ENCODE measurements around the gene AP1S1.

The AP1S1 gene

GRCh38 chr7:101156866-101157589 lies 2.8 kb downstream of the AP1S1 start:
- Histone ChIP-seq H3K4me3 (ENCODE audit: low read depth in 1 of 2, low read length in 1 of 2) (no peak overlapping the region), H3K36me3 (no peaks in the 10 kb centered on the region), H3K27ac (no peak overlapping the region), H3K4me1 (ENCODE audit: control insufficient read depth in 1 of 2, insufficient read depth in 1 of 2, low read depth in 1 of 2, low read length in 1 of 2) (peaks cover 3 to 14% of the 10 kb centered on the region in 2 experiments), H3K9me3 (no peaks in the 10 kb centered on the region), H3K27me3 (peaks cover 59% of the 10 kb centered on the region)
- TF ChIP-seq CTCF (IDR thresholded peaks at IDR 0.05) = no peak

DNA sequence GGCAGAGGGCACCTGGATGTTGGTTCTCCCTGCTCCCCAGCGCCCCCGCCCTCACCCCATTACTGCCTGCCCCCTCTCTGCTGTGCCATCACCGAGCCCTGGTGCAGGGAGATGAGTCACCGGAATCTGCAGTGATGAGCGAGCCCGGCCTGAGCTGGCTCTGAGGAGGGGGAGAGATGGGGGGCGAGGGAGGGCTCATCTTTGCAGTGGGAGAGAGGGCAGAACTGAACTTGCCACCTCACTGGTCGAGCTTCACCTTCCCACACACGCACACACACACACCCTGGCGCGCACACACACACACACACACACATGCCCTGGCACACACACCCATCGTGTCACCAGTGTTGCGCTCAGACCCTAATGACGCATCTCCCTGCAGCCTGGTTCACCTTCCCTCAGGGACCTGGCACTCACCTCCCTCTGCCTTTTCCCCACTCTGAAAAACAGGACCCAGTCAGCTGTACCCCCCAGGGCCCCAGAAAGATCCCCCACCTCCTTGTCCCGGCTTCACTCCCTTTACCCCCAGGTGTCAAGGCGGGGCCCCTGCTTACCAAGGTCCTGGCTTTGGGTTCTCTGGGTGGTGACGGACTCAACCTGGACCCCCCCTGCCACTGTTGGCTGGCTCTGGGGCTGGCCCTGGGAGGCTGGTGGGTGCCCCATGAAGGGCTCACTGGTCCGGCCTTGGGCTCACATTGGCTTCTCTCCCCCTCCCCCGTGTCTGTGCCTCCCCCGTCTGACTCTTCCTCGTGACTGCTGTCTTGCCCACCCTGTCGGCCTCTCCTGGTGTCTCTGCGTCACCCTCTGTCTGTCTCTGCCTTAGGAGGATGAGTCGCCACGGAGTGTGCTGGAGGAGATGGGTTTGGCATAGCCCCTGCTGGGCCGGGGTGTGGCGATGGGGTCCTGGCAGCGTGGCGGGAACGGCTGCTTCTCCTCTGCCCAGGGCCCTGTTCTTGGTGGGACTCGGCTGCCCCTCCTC lies 5.7 kb downstream of the AP1S1 start:
- no peak for TF ChIP-seq CTCF (IDR thresholded peaks at IDR 0.05)
- Histone ChIP-seq H3K4me1 (ENCODE audit: control insufficient read depth in 1 of 2, insufficient read depth in 1 of 2, low read depth in 1 of 2, low read length in 1 of 2) (peaks cover 0 to 17% of the 10 kb centered on the region in 2 experiments), H3K4me3 (ENCODE audit: low read depth in 1 of 2, low read length in 1 of 2) (no peak overlapping the region), H3K9me3 (no peaks in the 10 kb centered on the region), H3K27ac (no peak overlapping the region), H3K36me3 (no peaks in the 10 kb centered on the region), H3K27me3 (peaks cover 60% of the 10 kb centered on the region)

DNA sequence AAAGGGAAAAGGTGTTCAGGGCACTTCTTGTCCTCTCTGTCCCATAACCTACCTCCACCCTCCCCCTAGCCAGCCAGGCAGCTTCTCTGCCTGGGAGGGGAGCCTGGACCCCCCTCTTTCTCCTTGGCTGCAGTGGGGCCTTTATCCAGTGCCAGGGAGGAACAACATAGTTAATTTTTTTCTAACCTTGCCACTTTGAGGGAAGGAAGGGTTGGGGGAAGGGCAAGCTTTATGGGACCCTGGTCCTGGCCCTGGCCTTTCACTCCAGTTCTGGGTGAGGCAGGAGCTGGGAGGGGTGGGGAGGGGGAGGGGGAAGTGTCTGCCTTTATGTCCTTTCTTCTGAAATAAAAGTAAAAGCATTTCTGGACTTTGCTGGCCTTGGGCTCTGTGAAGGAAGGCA lies 6.6 kb downstream of the AP1S1 start:
- Histone ChIP-seq H3K4me3 (ENCODE audit: low read depth in 1 of 2, low read length in 1 of 2) (no peak overlapping the region), H3K27me3 (peaks cover 61% of the 10 kb centered on the region)
- TF ChIP-seq CTCF (IDR thresholded peaks at IDR 0.05) = no peak

DNA sequence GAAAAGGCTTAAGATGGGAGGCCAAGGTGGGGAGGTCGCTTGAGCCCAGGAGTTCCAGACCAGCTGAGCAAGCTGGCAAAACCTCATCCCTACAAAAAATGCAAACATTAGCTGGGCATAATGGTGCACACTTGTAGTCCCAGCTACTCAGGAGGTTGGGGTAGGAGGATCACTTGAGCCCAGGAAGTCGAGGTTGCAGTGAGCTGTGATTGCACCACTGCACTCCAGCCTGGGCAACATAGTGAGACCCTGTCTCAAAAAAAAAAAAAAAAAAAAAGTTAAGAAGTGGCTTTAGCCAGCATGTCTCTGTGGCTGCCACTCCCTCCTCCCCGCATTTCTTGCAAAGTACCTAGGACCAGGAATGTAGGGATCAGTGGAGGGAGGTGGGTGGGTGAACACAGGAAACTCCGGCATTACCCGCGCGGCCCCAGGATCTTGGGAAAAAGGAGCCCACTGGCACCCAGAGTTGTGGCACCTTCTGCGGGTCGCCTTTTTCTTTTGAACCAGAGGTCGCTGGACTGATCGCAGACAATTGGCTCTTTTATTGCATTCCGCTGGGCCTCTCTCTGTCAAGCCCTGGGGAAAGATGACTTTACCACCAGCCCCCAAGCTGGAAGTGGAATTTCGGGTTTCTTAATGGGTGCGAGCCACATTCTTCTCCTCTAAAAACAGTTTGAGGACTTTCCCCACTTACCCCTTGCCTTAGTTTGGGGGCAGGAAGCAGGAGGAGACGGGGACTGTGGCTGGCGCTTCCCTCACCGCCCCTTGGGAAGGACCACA lies 7.6 kb downstream of the AP1S1 start:
- Histone ChIP-seq H3K4me1 (ENCODE audit: control insufficient read depth in 1 of 2, insufficient read depth in 1 of 2, low read depth in 1 of 2, low read length in 1 of 2) (peaks cover 5 to 26% of the 10 kb centered on the region in 2 experiments), H3K9me3 (no peaks in the 10 kb centered on the region), H3K4me3 (ENCODE audit: low read depth in 1 of 2, low read length in 1 of 2) (no peak overlapping the region), H3K36me3 (no peaks in the 10 kb centered on the region), H3K27ac (no peak overlapping the region), H3K27me3 (peaks cover 70% of the 10 kb centered on the region)
- no peak for TF ChIP-seq CTCF (IDR thresholded peaks at IDR 0.05)

More for the DNA sequence above, 6.6 kb downstream of the AP1S1 start:
- Histone ChIP-seq H3K9me3 (no peaks in the 10 kb centered on the region), H3K36me3 (no peaks in the 10 kb centered on the region), H3K4me1 (ENCODE audit: control insufficient read depth in 1 of 2, insufficient read depth in 1 of 2, low read depth in 1 of 2, low read length in 1 of 2) (peaks cover 4 to 23% of the 10 kb centered on the region in 2 experiments), H3K27ac (no peak overlapping the region)

Measured in neutrophil (primary cell).